ENCODE results near the gene LRMDA. TPM values are rescaled to one million over a fixed set of nuclear protein-coding genes. Genes with fewer than 3 reads are reported as not detected.

Gene LRMDA
- total RNA-seq, 1 donor from 2014 or later, result not detected

- H3K4me1 Mint-ChIP-seq, result peaks cover 4% of the 10 kb centered on the region
These were observed 4.5 kb upstream of the LRMDA start for GRCh38 chr10:75426880-75427279.

GRCh38 chr10:75427951-75428350, 3.5 kb upstream of the LRMDA start:
- intact Hi-C loops (cut with micrococcal nuclease), result no loop called here
- Mint-ChIP-seq H3K36me3 (ENCODE audit: low read depth) (no peaks in the 10 kb centered on the region), H3K27me3 (peaks cover 41% of the 10 kb centered on the region), H3K4me1 (peaks cover 7% of the 10 kb centered on the region), H3K9me3 (no peaks in the 10 kb centered on the region), H3K4me3 (no peak overlapping the region), H3K27ac (no peak overlapping the region)
- POLR2A ChIA-PET, result no interaction called here
- ATAC-seq (ENCODE audit: low read depth), result no peak
- no peak for DNase-seq
- CTCF ChIA-PET, result interaction anchor here (1.1 kb wide), 1 partner anchor 14 kb away, joined by 3 read pairs; no protein-coding TSS in a partner anchor
- no peak for TF ChIP-seq CTCF (IDR thresholded peaks at IDR 0.05)

More at GRCh38 chr10:75426880-75427279, 4.5 kb upstream of the LRMDA start:
- no peak for DNase-seq
- TF ChIP-seq CTCF (IDR thresholded peaks at IDR 0.05), result no peak
- no peak overlapping the region for H3K4me3 Mint-ChIP-seq
- intact Hi-C loops (cut with micrococcal nuclease), result no loop called here
- CTCF ChIA-PET, result no interaction called here
- no peak overlapping the region for H3K27ac Mint-ChIP-seq
- H3K36me3 Mint-ChIP-seq (ENCODE audit: low read depth), result no peaks in the 10 kb centered on the region
- ATAC-seq (ENCODE audit: low read depth), result no peak
- POLR2A ChIA-PET, result no interaction called here
- no peaks in the 10 kb centered on the region for H3K9me3 Mint-ChIP-seq
- H3K27me3 Mint-ChIP-seq, result peaks cover 33% of the 10 kb centered on the region

- DNase-seq, result no peak
- Mint-ChIP-seq H3K4me3 (no peak overlapping the region), H3K27ac (no peak overlapping the region), H3K9me3 (no peaks in the 10 kb centered on the region), H3K4me1 (peaks cover 7% of the 10 kb centered on the region), H3K36me3 (ENCODE audit: low read depth) (no peaks in the 10 kb centered on the region), H3K27me3 (peaks cover 45% of the 10 kb centered on the region)
- CTCF ChIA-PET, result interaction anchor here (1.1 kb wide), 1 partner anchor 13 kb away, joined by 3 read pairs; no protein-coding TSS in a partner anchor
- no peak for ATAC-seq (ENCODE audit: low read depth)
- POLR2A ChIA-PET, result no interaction called here
- intact Hi-C loops (cut with micrococcal nuclease), result no loop called here
- no peak for TF ChIP-seq CTCF (IDR thresholded peaks at IDR 0.05)
These were observed 2.8 kb upstream of the LRMDA start for GRCh38 chr10:75428434-75429158.

GRCh38 chr10:75429159-75429827, 2.1 kb upstream of the LRMDA start:
- CTCF ChIA-PET, result interaction anchor here (1.1 kb wide), 1 partner anchor 12 kb away, joined by 3 read pairs; no protein-coding TSS in a partner anchor
- Mint-ChIP-seq H3K27me3 (peaks cover 50% of the 10 kb centered on the region), H3K4me3 (no peak overlapping the region), H3K9me3 (no peaks in the 10 kb centered on the region), H3K27ac (no peak overlapping the region), H3K36me3 (ENCODE audit: low read depth) (no peaks in the 10 kb centered on the region), H3K4me1 (peaks cover 7% of the 10 kb centered on the region)
- no peak for DNase-seq
- intact Hi-C loops (cut with micrococcal nuclease), result no loop called here
- POLR2A ChIA-PET, result no interaction called here
- no peak for ATAC-seq (ENCODE audit: low read depth)
- TF ChIP-seq CTCF (IDR thresholded peaks at IDR 0.05), result no peak

- ChIA-PET POLR2A (no interaction called here), CTCF (no interaction called here)
- Mint-ChIP-seq H3K27ac (no peak overlapping the region), H3K4me1 (peaks cover 7% of the 10 kb centered on the region), H3K27me3 (peaks cover 53% of the 10 kb centered on the region), H3K36me3 (ENCODE audit: low read depth) (no peaks in the 10 kb centered on the region), H3K9me3 (no peaks in the 10 kb centered on the region), H3K4me3 (no peak overlapping the region)
- intact Hi-C loops (cut with micrococcal nuclease), result no loop called here
- no peak for ATAC-seq (ENCODE audit: low read depth)
- no peak for DNase-seq
- TF ChIP-seq CTCF (IDR thresholded peaks at IDR 0.05), result no peak
These were observed 1.2 kb upstream of the LRMDA start for GRCh38 chr10:75430000-75430763.

All from activated B cell treated with CpG ODN at 0.5 μM for 24 hours (primary cell).